IPS DF 4.7 (cell line): Measurements from ENCODE around the gene PARD6A.
"Not testable (repeated sequence)": the region's sequence is repeated elsewhere in the genome, so short reads cannot be mapped to it uniquely, and the experiment has no call there.

ENCODE experiments used
- DNase-seq: peaks from one replicate; pipeline ENCODE4 v3.0.0-alpha.2; 2013; ENCODE audit warnings: low spot score; ENCODE audit errors: extremely low read depth

The PARD6A gene

DNA sequence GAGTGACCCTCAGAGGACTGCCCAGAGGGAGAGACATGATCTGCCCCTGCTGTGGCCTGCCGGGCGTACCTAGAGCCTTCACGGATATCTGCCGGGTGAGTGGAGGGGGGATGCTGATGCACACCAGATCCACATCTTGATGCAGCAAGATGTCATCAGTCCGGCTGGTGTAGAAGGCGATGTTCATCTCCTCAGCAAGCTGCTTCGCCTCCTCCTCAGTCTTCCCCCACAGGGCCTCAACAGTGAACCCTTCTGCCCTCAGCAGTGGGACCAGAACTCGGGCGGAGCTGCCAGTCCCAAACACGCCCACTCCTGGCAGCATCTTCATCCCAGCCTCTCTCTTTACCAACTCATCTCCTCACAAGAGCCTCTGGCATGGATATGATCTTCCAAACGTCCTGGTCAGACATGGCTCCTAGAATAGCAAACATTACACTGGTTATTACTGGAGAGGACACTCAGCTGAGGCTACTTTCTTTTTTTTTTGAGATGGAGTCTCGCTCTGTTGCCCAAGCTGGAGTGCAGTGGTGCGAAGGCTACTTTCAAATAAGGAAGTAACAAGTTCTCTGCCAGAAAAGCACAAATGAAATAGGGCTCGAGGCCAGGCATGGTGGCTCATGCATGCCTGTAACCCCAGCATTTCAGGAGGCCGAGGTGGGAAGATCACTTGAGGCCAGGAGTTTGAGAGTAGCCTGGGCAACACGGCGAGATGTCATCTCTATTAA is 24.8 kb downstream of the PARD6A start:
- no peak for DNase-seq

DNA sequence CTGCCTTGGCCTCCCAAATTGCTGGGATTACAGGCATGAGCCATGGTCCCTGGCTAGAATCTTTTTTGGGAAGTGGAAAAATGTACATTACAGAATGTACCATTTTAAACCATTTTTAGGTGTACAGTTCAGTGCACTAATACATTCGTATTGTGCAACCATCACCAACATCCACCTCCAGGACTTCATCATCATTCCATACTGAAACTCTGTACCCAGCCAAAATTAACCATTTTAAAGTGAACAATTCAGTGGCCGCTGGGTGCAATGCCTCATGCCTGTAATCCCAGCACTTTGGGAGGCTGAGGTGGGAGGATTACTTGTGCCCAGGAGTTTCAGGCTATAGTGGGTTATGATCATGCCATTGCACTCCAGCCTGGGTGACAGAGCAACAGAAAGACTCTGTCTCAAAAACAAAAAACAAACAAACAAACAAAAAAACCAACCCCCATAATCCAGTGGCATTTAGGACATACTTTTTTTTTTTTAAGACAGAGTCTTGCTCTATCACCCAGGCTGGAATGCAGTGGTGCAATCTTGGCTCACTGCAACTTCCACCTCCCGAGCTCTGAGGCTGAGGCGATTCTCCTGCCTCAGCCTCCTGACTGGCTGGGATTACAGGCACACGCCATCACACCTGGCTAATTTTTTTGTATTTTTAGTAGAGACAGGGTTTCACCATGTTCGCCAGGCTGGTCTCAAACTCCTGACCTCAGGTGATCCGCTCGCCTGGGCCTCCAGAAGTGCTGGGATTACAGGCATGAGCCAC is 32.9 kb downstream of the PARD6A start:
- not testable (repeated sequence) for DNase-seq

DNA sequence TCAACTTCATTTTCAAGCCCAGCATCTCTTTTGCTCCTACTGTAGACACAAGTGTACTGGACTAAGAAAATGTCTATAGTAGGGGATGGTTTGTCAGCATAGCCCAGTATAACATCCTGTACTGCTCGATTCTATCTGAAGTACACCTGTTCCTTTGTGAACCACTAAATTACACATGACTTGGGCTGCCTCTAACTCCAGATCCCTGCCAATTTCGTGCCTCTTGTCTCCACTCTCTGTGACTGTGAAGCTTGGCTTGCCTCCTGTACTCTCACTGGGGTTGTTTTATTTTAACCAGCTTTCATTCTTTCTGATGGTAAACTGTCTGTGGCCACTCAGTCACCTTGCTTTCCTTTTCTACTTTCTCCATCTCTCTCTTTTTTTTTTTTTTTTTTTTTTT is 33.9 kb downstream of the PARD6A start:
- DNase-seq: no peak

DNA sequence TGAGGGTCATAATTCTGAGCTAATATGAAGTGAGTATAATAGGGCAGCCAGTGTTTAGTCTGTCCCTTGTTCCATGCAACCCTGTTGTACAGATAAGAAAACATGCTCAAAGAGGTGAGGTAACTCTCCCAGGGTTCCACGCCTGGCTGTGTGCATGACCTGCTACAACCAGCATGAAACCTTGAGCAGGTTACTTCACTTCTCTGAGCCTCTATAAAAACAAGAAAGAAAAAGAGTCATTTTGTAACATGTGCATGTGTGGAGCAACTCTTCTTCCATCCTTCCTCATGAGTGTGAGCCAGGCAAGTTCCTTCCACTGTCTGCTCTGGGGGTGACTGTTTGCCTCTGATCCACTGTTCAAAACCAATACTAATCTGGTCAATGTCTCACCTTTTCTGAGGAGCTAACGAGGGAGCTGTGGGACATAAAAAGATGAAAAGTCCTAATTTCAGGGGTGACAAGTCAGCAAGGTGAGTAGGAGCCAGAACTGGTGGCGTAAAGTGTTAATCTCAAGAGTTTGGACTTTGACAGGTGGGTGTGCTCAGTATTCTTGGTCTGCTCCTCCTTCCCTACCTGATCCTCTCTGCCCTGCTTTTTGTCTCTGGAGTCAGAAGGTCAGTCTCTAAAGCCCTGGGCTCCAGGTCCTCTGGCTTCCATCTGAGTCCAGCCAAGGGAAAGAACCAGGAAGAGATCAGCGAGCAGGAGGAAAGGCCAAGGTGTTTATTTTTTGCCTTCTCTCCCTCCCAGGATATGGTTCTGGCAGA is 36.8 kb downstream of the PARD6A start:
- no peak for DNase-seq

DNA sequence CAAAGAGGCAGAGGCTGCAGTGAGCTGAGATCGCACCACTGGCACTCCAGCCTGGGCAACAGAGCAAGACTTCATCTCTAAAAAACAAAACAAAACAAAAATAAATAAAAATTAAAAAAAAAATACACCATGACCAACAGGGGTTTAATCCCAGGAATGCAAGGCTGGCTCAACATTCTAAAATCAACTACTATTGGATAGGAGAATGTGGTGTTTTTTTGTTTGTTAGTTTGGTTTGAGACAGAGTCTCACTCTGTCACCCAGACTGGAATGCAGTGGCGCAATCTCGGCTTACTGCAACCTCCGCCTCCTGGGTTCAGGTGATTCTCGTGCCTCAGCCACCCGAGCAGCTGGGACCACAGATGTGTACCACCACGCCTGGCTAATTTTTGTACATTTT is 38.5 kb downstream of the PARD6A start:
- no peak for DNase-seq

DNA sequence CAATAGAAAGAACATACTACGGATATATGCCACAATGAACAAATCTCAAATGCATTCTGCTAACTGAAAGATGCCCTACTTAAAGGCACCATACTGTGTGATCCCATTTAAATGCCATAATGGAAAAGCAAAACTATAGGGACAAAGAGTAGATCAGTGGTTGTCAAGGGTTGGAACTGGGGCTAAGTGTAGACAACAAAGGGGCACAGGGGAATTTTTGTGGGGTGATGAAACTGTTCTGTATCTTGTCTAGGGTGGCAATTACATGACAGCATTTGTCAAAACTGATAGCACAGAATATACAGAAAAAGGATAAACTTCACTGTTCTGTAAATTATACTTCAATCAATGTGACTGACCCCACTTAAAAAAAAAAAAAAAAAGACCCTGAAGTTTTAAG is 40.7 kb downstream of the PARD6A start:
- no peak for DNase-seq

DNA sequence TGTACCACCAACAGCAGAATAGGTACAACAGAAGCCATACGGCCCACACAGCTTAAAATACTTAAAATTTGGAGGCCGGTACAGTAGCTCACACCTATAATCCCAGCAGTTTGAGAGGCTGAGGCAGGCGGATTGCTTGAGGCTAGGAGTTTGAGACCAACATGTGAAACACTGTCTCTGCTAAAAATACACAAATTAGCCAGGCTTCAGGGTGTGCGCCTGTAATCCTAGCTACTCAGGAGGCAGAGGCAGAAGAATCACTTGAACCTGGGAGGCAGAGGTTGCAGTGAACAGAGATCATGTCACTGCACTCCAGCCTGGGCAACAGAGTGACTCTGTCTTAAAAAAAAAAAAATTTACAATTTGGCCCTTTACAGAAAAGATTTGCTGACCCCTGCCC is 41.4 kb downstream of the PARD6A start:
- DNase-seq: no peak

DNA sequence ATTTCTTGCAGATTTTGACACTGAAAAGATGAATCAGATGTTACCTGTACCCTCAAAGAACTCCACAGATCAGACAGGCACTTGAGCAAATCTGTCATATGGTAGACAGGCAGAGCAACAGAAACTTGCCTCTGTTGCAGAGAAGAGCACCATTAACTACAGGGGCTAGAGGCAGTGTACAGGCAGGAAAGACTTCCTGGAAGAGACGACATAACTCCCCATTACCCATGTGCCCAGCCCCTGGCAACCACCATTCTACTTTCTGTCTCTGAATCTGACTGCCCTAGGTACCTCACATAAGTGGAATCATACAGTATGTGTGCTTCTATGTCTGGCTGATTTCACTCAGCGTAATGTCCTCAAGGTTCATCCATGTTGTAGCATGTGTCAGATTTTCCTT is 42.9 kb downstream of the PARD6A start:
- DNase-seq: no peak

DNA sequence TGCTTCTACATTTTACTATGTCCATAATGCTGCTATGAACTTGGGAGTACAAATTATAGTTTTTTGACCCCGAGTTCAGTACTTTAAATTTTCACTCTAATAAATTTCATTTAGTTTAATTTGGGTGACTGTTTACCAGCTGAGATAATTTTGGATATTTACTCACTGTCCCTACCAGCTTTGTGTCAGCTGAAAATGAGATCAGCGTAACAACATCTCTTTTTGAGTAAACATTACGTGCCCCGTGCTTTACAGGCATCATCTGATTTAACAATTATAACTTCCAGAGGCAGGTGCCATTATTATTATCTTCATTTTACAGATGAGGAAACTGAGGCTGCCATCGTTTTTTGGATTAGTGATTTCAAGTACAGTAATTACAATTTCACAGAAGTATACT is 43.4 kb downstream of the PARD6A start:
- no peak for DNase-seq

DNA sequence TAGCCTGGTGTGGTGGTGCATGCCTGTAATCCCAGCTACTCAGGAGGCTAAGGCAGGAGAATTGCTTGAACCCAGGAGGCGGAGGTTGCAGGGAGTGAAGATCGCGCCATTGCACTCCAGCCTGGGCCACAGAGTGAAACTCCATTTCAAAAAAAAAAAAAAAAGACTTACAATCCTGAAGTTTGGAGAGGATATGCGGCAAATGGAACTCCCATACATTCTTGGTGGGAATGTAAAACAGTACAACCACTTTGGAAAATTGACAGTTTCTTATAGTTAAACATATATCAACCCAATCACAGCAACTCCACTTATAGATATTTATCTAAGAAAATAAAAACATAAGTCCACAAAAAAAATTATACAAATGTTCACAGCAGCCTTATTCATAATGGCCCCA is 46.5 kb downstream of the PARD6A start:
- DNase-seq: no peak

DNA sequence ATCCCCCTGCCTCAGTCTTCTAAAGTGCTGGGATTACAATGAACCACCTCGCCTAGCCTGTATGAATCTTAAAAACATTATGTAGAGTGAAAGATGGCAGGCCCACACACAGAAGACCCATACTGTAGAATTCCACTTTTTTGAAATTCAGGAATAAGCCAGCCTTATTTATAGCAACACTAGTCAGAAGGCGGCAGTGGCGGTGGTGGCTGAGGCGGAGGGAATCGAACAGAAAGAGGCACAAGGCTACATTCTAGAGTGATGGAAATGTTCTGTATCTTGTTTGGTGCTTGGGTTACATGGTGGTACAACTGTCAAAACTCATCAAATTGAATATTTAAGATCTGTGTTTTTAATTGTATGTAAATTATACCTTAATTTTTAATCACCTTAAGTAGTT is 47.0 kb downstream of the PARD6A start:
- DNase-seq: no peak

DNA sequence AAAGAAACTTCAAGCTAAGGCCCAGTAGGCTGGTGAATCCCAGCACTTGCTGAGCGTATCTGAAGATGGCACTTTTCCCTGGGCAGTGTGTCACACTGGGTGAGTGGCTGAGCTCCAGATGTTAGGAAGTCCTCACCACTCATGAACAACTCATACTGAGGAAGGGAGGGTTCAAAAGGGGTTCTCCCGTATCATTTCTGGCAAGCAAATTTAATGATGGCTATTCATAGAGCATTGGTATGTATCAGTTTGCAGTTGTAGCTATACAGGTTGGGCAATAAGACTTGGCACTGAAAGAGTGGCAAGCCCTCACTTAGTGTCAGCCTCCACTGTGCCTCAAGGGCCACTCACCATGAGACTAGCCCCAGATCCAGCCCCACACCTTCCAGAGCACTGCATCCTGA is 47.6 kb downstream of the PARD6A start:
- DNase-seq: no peak

DNA sequence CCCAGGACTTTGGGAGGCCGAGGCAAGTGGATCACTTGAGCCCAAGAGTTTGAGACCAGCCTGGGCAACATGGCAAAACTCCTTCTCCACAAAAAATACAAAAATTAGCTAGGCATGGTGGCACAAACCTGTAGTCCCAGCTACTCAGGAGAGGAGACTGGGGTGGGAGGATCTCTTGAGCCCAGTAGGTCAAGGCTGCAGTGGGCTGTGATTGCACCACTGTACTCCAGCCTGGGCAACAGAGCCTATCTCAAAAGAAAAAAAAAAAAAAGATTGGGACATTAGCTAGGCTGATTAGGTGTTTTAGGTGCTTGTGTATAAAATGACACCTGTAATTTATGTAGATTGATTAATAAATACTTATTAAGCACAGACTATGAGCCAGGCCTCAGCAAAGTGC is 48.3 kb downstream of the PARD6A start:
- DNase-seq: no peak

DNA sequence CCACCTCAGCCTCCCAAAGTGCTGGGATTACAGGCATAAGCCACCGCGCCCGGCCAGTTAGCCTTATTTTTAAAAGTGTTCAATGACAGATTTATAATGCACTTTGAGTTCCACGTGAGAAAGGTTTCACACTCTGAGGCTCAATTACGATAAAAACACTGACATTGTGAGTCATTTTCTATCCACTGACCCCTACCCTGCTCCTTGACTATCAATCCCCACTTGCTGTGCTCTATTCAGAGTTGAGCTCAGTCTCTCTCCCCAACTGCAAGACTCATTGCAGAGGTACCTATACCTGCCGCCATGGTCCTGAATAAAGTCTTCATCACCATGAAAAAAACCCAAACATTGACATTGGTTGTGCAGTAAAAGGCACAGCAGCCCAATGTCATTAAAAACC is 49.8 kb downstream of the PARD6A start:
- DNase-seq: no peak
